SU-DHL-6 (cell line): ENCODE data around the gene UBE4B.

Source experiments
- H2AFZ ChIP-seq: fragments of 200-600 bp; sonication (generic); 2 replicates; pipeline ENCODE4 v1.6.1; 2014; ENCODE audit warnings: low read depth, mild to moderate bottlenecking, moderate library complexity, mixed read lengths, antibody characterized with exemption, low read length; ENCODE audit not compliant: severe bottlenecking
- H3F3A ChIP-seq: fragments of 200-600 bp; shearing (Covaris generic); 2 replicates; pipeline ENCODE4 v1.6.0; 2016; ENCODE audit warnings: antibody characterized with exemption, mild to moderate bottlenecking; ENCODE audit not compliant: insufficient read depth
- H3K27ac ChIP-seq: fragments of 200-600 bp; sonication (generic); 2 replicates; pipeline ENCODE4 v1.5.1; 2016; ENCODE audit warnings: low read depth, mild to moderate bottlenecking, low read length, moderate library complexity, mixed read lengths
- H3K27me3 ChIP-seq: fragments of 200-600 bp; sonication (generic), shearing (Covaris generic); 2 replicates; pipeline ENCODE4 v1.6.0; 2014; ENCODE audit warnings: mild to moderate bottlenecking, low read length
- H3K36me3 ChIP-seq: fragments of 200-600 bp; sonication (generic); 2 replicates; pipeline ENCODE4 v1.6.1; 2014; ENCODE audit warnings: mild to moderate bottlenecking, low read length, mixed read lengths
- H3K4me2 ChIP-seq: fragments of 300-600, 200-600 bp; shearing (Covaris generic), sonication (generic); 2 replicates; pipeline ENCODE4 v1.6.0; 2014; ENCODE audit warnings: low read length, low read depth, mild to moderate bottlenecking; ENCODE audit not compliant: poor library complexity, severe bottlenecking
- H3K4me3 ChIP-seq: fragments of 200-600 bp; sonication (generic); 2 replicates; pipeline ENCODE4 v1.5.1; 2014; ENCODE audit warnings: antibody characterized with exemption, low read length, mild to moderate bottlenecking, mixed read lengths; ENCODE audit not compliant: insufficient read depth, poor library complexity, severe bottlenecking
- H3K79me2 ChIP-seq: fragments of 200-600 bp; sonication (generic); 2 replicates; pipeline ENCODE4 v1.6.1; 2014; ENCODE audit warnings: mild to moderate bottlenecking, low read length, moderate library complexity; ENCODE audit not compliant: insufficient read depth
- H3K9ac ChIP-seq: fragments of 200-600 bp; sonication (generic); 2 replicates; pipeline ENCODE4 v1.7.0; 2014; ENCODE audit warnings: mild to moderate bottlenecking, low read length
- H3K9me2 ChIP-seq: fragments of 200-600 bp; sonication (generic); replicated peaks from 2 replicates; pipeline ENCODE4 v1.6.1; 2014; ENCODE audit warnings: low read length; ENCODE audit not compliant: insufficient read depth
- H3K9me3 ChIP-seq: fragments of 200-600 bp; sonication (generic); 2 replicates; pipeline ENCODE4 v1.6.1; 2014; ENCODE audit warnings: low read length, mixed read lengths; ENCODE audit not compliant: insufficient read depth
- H4K20me1 ChIP-seq: fragments of 200-600 bp; sonication (generic); 2 replicates; pipeline ENCODE4 v1.6.1; 2014; ENCODE audit warnings: low read depth, mild to moderate bottlenecking, antibody characterized with exemption, low read length, moderate library complexity, mixed read lengths
- EZH2phosphoT487 ChIP-seq: fragments of 200-600 bp; sonication (generic), shearing (Covaris generic); conservative IDR thresholded peaks from 2 replicates; pipeline ENCODE4 v1.6.1; 2018; ENCODE audit warnings: mild to moderate bottlenecking, antibody characterized with exemption, low read length, moderate library complexity, mixed read lengths
- TF ChIP-seq, protein P1 (sequence below): fragments of 200-600 bp; sonication (generic); IDR thresholded peaks from one replicate; pipeline ENCODE4 v1.5.1; 2017; ENCODE audit warnings: antibody characterized with exemption, mild to moderate bottlenecking, low read length, moderate library complexity; ENCODE audit not compliant: insufficient read depth, poor library complexity, severe bottlenecking

The UBE4B gene

DNA sequence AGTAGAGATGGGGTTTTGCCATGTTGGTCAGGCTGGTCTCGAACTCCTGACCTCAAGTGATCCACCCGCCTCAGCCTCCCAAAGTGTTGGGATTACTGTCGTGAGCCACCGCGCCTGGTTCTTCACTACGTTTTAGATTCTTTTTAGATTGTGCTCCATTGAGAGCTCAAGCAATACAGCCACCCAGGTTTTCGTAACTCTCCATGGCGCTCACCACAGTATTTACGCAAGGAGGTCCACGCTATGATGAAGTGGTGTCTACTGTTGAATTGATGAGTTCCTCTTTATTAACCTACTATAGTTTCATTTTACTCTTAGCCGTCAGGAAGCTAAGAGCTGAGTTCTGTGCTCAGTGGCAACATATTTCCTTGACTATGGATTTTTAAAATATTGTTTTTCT lies 175.8 kb downstream of the UBE4B start:
- Histone ChIP-seq H3K4me3 (no peak overlapping the region), H2AFZ (no peak overlapping the region), H3K9ac (no peak overlapping the region), H4K20me1 (no peaks in the 10 kb centered on the region), H3F3A (peaks cover 3% of the 10 kb centered on the region; the same call in 1 of the 2 replicates), H3K79me2 (no peaks in the 10 kb centered on the region), H3K9me3 (no peaks in the 10 kb centered on the region), H3K27ac (no peak overlapping the region), H3K27me3 (no peaks in the 10 kb centered on the region), H3K9me2 (no peaks in the 10 kb centered on the region), H3K4me2 (no peak overlapping the region), H3K36me3 (no peaks in the 10 kb centered on the region)
- TF ChIP-seq, protein P1, sequence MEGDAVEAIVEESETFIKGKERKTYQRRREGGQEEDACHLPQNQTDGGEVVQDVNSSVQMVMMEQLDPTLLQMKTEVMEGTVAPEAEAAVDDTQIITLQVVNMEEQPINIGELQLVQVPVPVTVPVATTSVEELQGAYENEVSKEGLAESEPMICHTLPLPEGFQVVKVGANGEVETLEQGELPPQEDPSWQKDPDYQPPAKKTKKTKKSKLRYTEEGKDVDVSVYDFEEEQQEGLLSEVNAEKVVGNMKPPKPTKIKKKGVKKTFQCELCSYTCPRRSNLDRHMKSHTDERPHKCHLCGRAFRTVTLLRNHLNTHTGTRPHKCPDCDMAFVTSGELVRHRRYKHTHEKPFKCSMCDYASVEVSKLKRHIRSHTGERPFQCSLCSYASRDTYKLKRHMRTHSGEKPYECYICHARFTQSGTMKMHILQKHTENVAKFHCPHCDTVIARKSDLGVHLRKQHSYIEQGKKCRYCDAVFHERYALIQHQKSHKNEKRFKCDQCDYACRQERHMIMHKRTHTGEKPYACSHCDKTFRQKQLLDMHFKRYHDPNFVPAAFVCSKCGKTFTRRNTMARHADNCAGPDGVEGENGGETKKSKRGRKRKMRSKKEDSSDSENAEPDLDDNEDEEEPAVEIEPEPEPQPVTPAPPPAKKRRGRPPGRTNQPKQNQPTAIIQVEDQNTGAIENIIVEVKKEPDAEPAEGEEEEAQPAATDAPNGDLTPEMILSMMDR, result no peak
- TF ChIP-seq EZH2phosphoT487, result no peak

DNA sequence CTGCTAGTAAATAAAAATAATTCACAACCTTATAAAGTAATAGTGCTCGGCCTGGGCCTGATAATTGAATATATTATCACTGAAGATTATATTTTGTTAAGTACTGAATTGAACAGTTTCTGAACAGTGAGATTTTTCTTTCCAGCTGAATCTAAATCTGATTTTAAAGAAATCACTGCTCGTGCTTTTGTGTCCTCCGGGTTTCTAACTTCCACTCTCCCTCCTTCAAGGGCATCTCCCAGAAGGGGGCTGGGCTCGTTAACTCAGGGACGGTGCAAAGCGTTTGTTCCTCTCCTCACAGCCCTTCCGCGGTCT lies 176.8 kb downstream of the UBE4B start:
- TF ChIP-seq, protein P1, result no peak
- no peak for TF ChIP-seq EZH2phosphoT487
- H3K27ac ChIP-seq, result no peak overlapping the region
- H3K4me3 ChIP-seq, result peak overlapping the region; percentile 87
- no peaks in the 10 kb centered on the region for H3K27me3 ChIP-seq
- no peaks in the 10 kb centered on the region for H3K79me2 ChIP-seq
- peak overlapping the region; percentile 72 for H3K9ac ChIP-seq
- H4K20me1 ChIP-seq, result no peaks in the 10 kb centered on the region
- no peaks in the 10 kb centered on the region for H3K36me3 ChIP-seq
- peak overlapping the region; percentile 100 for H2AFZ ChIP-seq
- no peaks in the 10 kb centered on the region for H3K9me3 ChIP-seq
- H3K9me2 ChIP-seq, result no peaks in the 10 kb centered on the region
- peak overlapping the region; percentile 73 for H3K4me2 ChIP-seq
- H3F3A ChIP-seq, result peaks cover 3% of the 10 kb centered on the region; the same call in 1 of the 2 replicates

DNA sequence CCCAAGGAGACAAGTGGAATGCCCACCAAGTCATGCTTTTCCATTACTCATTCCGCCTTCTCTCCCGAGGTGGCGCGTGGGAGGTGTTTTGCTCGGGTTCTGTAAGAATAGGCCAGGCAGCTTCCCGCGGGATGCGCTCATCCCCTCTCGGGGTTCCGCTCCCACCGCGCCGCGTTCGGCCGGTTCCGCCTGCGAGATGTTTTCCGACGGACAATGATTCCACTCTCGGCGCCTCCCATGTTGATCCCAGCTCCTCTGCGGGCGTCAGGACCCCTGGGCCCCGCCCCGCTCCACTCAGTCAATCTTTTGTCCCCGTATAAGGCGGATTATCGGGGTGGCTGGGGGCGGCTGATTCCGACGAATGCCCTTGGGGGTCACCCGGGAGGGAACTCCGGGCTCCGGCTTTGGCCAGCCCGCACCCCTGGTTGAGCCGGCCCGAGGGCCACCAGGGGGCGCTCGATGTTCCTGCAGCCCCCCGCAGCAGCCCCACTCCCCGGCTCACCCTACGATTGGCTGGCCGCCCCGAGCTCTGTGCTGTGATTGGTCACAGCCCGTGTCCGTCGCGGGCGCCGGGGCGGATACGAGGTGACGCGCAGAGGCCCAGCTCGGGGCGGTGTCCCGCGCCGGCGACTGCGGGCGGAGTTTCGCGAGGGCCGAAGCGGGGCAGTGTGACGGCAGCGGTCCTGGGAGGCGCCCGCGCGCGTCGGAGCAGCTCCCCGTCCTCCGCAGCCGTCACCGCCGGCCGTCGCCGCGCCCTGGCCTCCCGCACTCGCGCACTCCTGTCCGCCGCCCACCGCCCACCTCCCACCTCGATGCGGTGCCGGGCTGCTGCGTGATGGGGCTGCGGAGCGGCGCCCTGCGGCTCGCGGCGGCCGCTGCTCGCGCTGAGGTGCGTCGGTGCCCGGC lies 177.4 kb downstream of the UBE4B start, which contains the start of gene KIF1B:
Gene KIF1B, plus strand, starts transcription at position 666 of the 906 bp plus-strand sequence. CDS start 21,759 bp downstream, outside the sequence.
- Histone ChIP-seq H3K79me2 (no peaks in the 10 kb centered on the region), H4K20me1 (no peaks in the 10 kb centered on the region), H2AFZ (peak within 1 kb of the TSS; percentile 100), H3K27ac (no peak within 1 kb of the TSS), H3K9me3 (no peaks in the 10 kb centered on the region), H3F3A (peaks cover 3% of the 10 kb centered on the region; the same call in 1 of the 2 replicates), H3K4me2 (peak within 1 kb of the TSS; percentile 73), H3K9me2 (no peaks in the 10 kb centered on the region), H3K4me3 (peak within 1 kb of the TSS; percentile 87), H3K27me3 (no peaks in the 10 kb centered on the region), H3K9ac (peak within 1 kb of the TSS; percentile 72), H3K36me3 (no peaks in the 10 kb centered on the region)
- no peak for TF ChIP-seq EZH2phosphoT487
- TF ChIP-seq, protein P1, result peak; percentile 96
